NCI-H82 treated with DMSO at 0.1 percent for 48 hours (cell line): ENCODE measurements around the gene SYNE2.

Experiments used
- DNase-seq: peaks from one replicate; lab custom pipeline; 2025; ENCODE audit not compliant: unreplicated experiment; lab: John Stamatoyannopoulos, UW

SYNE2 gene

GRCh38 chr14:64064447-64064846 is 211.6 kb downstream of the SYNE2 start:
- DNase-seq: no peak

GRCh38 chr14:64069634-64070359 is 217.0 kb downstream of the SYNE2 start:
- no peak for DNase-seq

GRCh38 chr14:64074961-64075612 is 222.3 kb downstream of the SYNE2 start:
- no peak for DNase-seq

- no peak for DNase-seq
Observed at GRCh38 chr14:64075613-64076005, 222.8 kb downstream of the SYNE2 start.

- no peak for DNase-seq
Observed at GRCh38 chr14:64080452-64080851, 227.6 kb downstream of the SYNE2 start.

GRCh38 chr14:64081174-64081746 is 228.5 kb downstream of the SYNE2 start:
- no peak for DNase-seq

- DNase-seq: no peak
Observed at GRCh38 chr14:64082837-64083236, 230.0 kb downstream of the SYNE2 start.

- DNase-seq: no peak
Observed at GRCh38 chr14:64088647-64088964, 235.8 kb downstream of the SYNE2 start.

GRCh38 chr14:64089920-64090319 is 237.1 kb downstream of the SYNE2 start:
- DNase-seq: no peak

GRCh38 chr14:64091217-64091616 is 238.4 kb downstream of the SYNE2 start:
- no peak for DNase-seq

- no peak for DNase-seq
Observed at GRCh38 chr14:64092338-64092737, 239.5 kb downstream of the SYNE2 start.

- no peak for DNase-seq
Observed at GRCh38 chr14:64092940-64093339, 240.1 kb downstream of the SYNE2 start.

GRCh38 chr14:64095620-64096019 is 242.8 kb downstream of the SYNE2 start:
- no peak for DNase-seq

- DNase-seq: no peak
Observed at GRCh38 chr14:64098120-64098519, 245.3 kb downstream of the SYNE2 start.

GRCh38 chr14:64107438-64107837 is 254.6 kb downstream of the SYNE2 start:
- DNase-seq: no peak

GRCh38 chr14:64109819-64110554 is 257.2 kb downstream of the SYNE2 start:
- DNase-seq: no peak

- no peak for DNase-seq
Observed at GRCh38 chr14:64110802-64111201, 258.0 kb downstream of the SYNE2 start.

- DNase-seq: no peak
Observed at GRCh38 chr14:64112867-64113678, 260.3 kb downstream of the SYNE2 start.

GRCh38 chr14:64114166-64114565 is 261.4 kb downstream of the SYNE2 start:
- DNase-seq: peak; percentile 13

GRCh38 chr14:64114796-64115195 is 262.0 kb downstream of the SYNE2 start:
- DNase-seq: no peak

GRCh38 chr14:64115401-64115800 is 262.6 kb downstream of the SYNE2 start:
- DNase-seq: no peak
